ENCODE results near the gene C7orf33.

DNA sequence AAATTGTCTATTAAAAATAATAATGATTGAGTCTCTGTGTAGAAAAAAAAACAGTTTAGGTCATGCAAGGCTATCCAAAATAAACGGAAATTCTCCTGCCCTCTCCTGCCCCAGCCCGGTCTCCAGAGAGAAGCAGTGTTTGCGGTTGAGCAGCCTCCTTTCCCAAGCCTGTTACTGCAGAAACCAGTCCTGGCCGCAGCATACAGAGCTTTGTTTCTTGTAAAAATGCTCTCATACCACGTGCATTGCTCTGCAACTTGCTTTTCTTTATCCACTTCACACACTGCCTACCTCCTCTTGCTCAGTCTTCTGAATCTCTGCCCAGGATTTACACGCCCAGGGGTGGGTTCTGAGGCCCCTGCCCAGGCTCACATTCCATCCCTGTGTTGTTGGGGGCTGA lies 73.8 kb downstream of the C7orf33 start:
- TF ChIP-seq CTCF (IDR thresholded peaks at IDR 0.05; ENCODE audit: low read length) (no peak), EZH2 (IDR thresholded peaks at IDR 0.05; ENCODE audit: borderline replicate concordance, low read length) (no peak)
